IMR-90 (cell line): Measurements from ENCODE around the gene PLIN5. TPM values are rescaled to one million over a fixed set of nuclear protein-coding genes. Genes with fewer than 3 reads are reported as not detected.
A peak's percentile ranks its signal among the peaks of the same experiment; 100 is the strongest.

ENCODE experiments used
- ATAC-seq: fragments of 200-7000 bp; cut with Tn5 transposase; 2 replicates; pipeline ENCODE4 v1.9.1; 2020; ENCODE audit warnings: low read depth, mild to moderate bottlenecking, moderate library complexity
- BruUV-seq: library from RNA; stranded (reverse); fragments of 400-500 nt; replicated peaks from 2 replicates; lab custom pipeline; 2021; lab: Mats Ljungman, UMichigan
- CTCF ChIA-PET: fragments of 300-600 bp; formaldehyde crosslinking; extraction: SDS; loops from one replicate; lab custom pipeline; 2021; ENCODE audit warnings: antibody characterized with exemption; lab: Yijun Ruan, JAX
- POLR2A ChIA-PET: fragments of 300-600 bp; sonication (Branson Sonifier 250); formaldehyde crosslinking; loops from one replicate; lab custom pipeline; 2022; ENCODE audit warnings: antibody characterized with exemption; ENCODE audit not compliant: unreplicated experiment; lab: Charles Lee
- DNase-seq: peaks from one replicate; pipeline ENCODE4 v3.0.0; 2013
- H2AFZ ChIP-seq: replicated peaks from 2 replicates; pipeline ENCODE3; 2013; ENCODE audit warnings: low read length, mild to moderate bottlenecking; ENCODE audit not compliant: poor library complexity
- H2AK5ac ChIP-seq: 2 replicates; pipeline ENCODE4 v1.6.1; 2013; ENCODE audit warnings: low read depth, low read length, inconsistent platforms
- H2AK9ac ChIP-seq: replicated peaks from 2 replicates; pipeline ENCODE3; 2013; ENCODE audit warnings: mild to moderate bottlenecking, low read depth, low read length, moderate library complexity; ENCODE audit not compliant: poor library complexity
- H2BK120ac ChIP-seq: 2 replicates; pipeline ENCODE4 v1.6.1; 2013; ENCODE audit warnings: low read depth, low read length, inconsistent platforms
- H2BK15ac ChIP-seq: 3 replicates; pipeline ENCODE4 v1.6.1; 2013; ENCODE audit warnings: low read depth, low read length, inconsistent platforms
- H2BK20ac ChIP-seq: 2 replicates; pipeline ENCODE4 v1.6.1; 2013; ENCODE audit warnings: low read depth, mild to moderate bottlenecking, inconsistent platforms, low read length, moderate library complexity
- H2BK5ac ChIP-seq: 2 replicates; pipeline ENCODE4 v1.6.1; 2013; ENCODE audit warnings: mild to moderate bottlenecking, low read depth, low read length, inconsistent platforms; ENCODE audit not compliant: poor library complexity, severe bottlenecking
- H3K14ac ChIP-seq: replicated peaks from 2 replicates; pipeline ENCODE4 v1.6.1; 2013; ENCODE audit warnings: low read depth, low read length, inconsistent platforms
- H3K18ac ChIP-seq: 2 replicates; pipeline ENCODE4 v1.6.1; 2013; ENCODE audit warnings: low read depth, low read length, control low read depth
- H3K23ac ChIP-seq: 2 replicates; pipeline ENCODE4 v1.6.1; 2013; ENCODE audit warnings: low read depth, low read length, inconsistent platforms
- H3K27ac ChIP-seq: 2 replicates; pipeline ENCODE4 v1.5.1; 2013; ENCODE audit warnings: mild to moderate bottlenecking, control low read depth, low read length; ENCODE audit not compliant: insufficient read depth
- H3K27me3 ChIP-seq: 2 replicates; pipeline ENCODE4 v1.6.1; 2013; ENCODE audit warnings: low read length; ENCODE audit not compliant: control insufficient read depth, insufficient read depth
- H3K36me3 ChIP-seq: 2 replicates; pipeline ENCODE4 v1.6.1; 2013; ENCODE audit warnings: low read length, mixed read lengths; ENCODE audit not compliant: control insufficient read depth, insufficient read depth
- H3K4ac ChIP-seq: 2 replicates; pipeline ENCODE4 v1.6.1; 2013; ENCODE audit warnings: low read depth, low read length, inconsistent platforms
- H3K4me1 ChIP-seq: 2 replicates; pipeline ENCODE4 v1.6.1; 2013; ENCODE audit warnings: low read length, mixed read lengths; ENCODE audit not compliant: control insufficient read depth, insufficient read depth
- H3K4me2 ChIP-seq: 2 replicates; pipeline ENCODE4 v1.6.1; 2013; ENCODE audit warnings: low read depth, mild to moderate bottlenecking, control low read depth, low read length, moderate library complexity
- H3K4me3 ChIP-seq: 2 replicates; pipeline ENCODE4 v1.5.1; 2013; ENCODE audit warnings: low read depth, mild to moderate bottlenecking, control low read depth, low read length, moderate library complexity; ENCODE audit not compliant: insufficient read depth
- H3K56ac ChIP-seq: 2 replicates; pipeline ENCODE4 v1.6.1; 2013; ENCODE audit warnings: low read length, inconsistent platforms; ENCODE audit not compliant: insufficient read depth; ENCODE audit errors: extremely low read depth
- H3K79me1 ChIP-seq, 2 experiments: 2 replicates each; pipeline ENCODE4 v1.6.1; 2013; ENCODE audit warnings: low read length in 2 of 2, inconsistent platforms in 1 of 2, low read depth in 1 of 2
- H3K9ac ChIP-seq: 2 replicates; pipeline ENCODE4 v1.6.1; 2013; ENCODE audit warnings: low read depth, low read length, control low read depth
- H3K9me1 ChIP-seq: 2 replicates; pipeline ENCODE4 v1.6.1; 2013; ENCODE audit warnings: low read length, inconsistent platforms; ENCODE audit not compliant: insufficient read depth
- H3K9me3 ChIP-seq: 2 replicates; pipeline ENCODE4 v1.6.1; 2013; ENCODE audit warnings: low read length; ENCODE audit not compliant: control insufficient read depth, insufficient read depth
- H4K20me1 ChIP-seq: 2 replicates; pipeline ENCODE4 v1.6.1; 2013; ENCODE audit warnings: low read length, inconsistent platforms; ENCODE audit not compliant: insufficient read depth
- H4K5ac ChIP-seq: 2 replicates; pipeline ENCODE4 v1.6.1; 2013; ENCODE audit warnings: mild to moderate bottlenecking, low read depth, low read length, control low read depth
- H4K8ac ChIP-seq, 2 experiments: 2 replicates each; pipeline ENCODE4 v1.6.1; 2013; ENCODE audit warnings: low read depth in 2 of 2, low read length in 2 of 2, control low read depth in 1 of 2, inconsistent platforms in 1 of 2
- H4K91ac ChIP-seq: 2 replicates; pipeline ENCODE4 v1.6.1; 2013; ENCODE audit warnings: low read depth, low read length, inconsistent platforms; ENCODE audit not compliant: insufficient read depth
- BHLHE40 ChIP-seq: fragments of 150-350 bp; IDR thresholded peaks from 2 replicates; pipeline ENCODE4 v1.6.1; 2016; ENCODE audit warnings: mild to moderate bottlenecking, low read depth, low read length
- CEBPB ChIP-seq: IDR thresholded peaks from 2 replicates; pipeline ENCODE4 v1.6.1; 2012; ENCODE audit warnings: low read depth, low read length, improper control_type of control experiment
- CHD1 ChIP-seq: IDR thresholded peaks from 2 replicates; pipeline ENCODE4 v1.6.1; 2012; ENCODE audit warnings: low read depth, low read length, improper control_type of control experiment
- CTCF ChIP-seq: conservative IDR thresholded peaks from 2 replicates; pipeline ENCODE4 v1.5.1; 2012; ENCODE audit warnings: mild to moderate bottlenecking, low read depth, low read length, improper control_type of control experiment
- ELK1 ChIP-seq: fragments of 150-350 bp; IDR thresholded peaks from 2 replicates; pipeline ENCODE4 v1.6.1; 2016; ENCODE audit warnings: low read depth, mild to moderate bottlenecking, low read length, moderate library complexity, borderline replicate concordance
- FOS ChIP-seq: fragments of 150-350 bp; IDR thresholded peaks from 2 replicates; pipeline ENCODE4 v1.6.1; 2016; ENCODE audit warnings: low read depth, low read length
- MAFK ChIP-seq: IDR thresholded peaks from 2 replicates; pipeline ENCODE4 v1.6.1; 2012; ENCODE audit warnings: low read depth, low read length, improper control_type of control experiment
- MAZ ChIP-seq: IDR thresholded peaks from 2 replicates; pipeline ENCODE4 v1.6.1; 2012; ENCODE audit warnings: low read depth, mild to moderate bottlenecking, low read length, improper control_type of control experiment, moderate library complexity, borderline replicate concordance
- MXI1 ChIP-seq: IDR thresholded peaks from 2 replicates; pipeline ENCODE4 v1.6.1; 2012; ENCODE audit warnings: low read depth, mild to moderate bottlenecking, low read length, moderate library complexity, borderline replicate concordance
- RAD21 ChIP-seq: IDR thresholded peaks from 2 replicates; pipeline ENCODE4 v1.6.1; 2012; ENCODE audit warnings: low read length, improper control_type of control experiment
- RCOR1 ChIP-seq: IDR thresholded peaks from 2 replicates; pipeline ENCODE4 v1.6.1; 2012; ENCODE audit warnings: mild to moderate bottlenecking, low read length, improper control_type of control experiment; ENCODE audit not compliant: insufficient replicate concordance
- RFX5 ChIP-seq: IDR thresholded peaks from 2 replicates; pipeline ENCODE4 v1.8.0; 2012; ENCODE audit warnings: low read depth, mild to moderate bottlenecking, low read length, moderate library complexity
- SMC3 ChIP-seq: fragments of 150-350 bp; IDR thresholded peaks from 2 replicates; pipeline ENCODE4 v1.6.1; 2016; ENCODE audit warnings: low read depth, mild to moderate bottlenecking, antibody characterized with exemption, low read length, moderate library complexity
- USF2 ChIP-seq: fragments of 150-350 bp; IDR thresholded peaks from 2 replicates; pipeline ENCODE4 v1.6.1; 2017; ENCODE audit warnings: mild to moderate bottlenecking, antibody characterized with exemption, low read length, low read depth
- WGBS, 2 experiments: methylation state at CpG; one replicate each; pipeline versions ENCODE4 v1.1.5 to v1.1.7; 2013; ENCODE audit warnings: missing lambda C conversion rate in 2 of 2; ENCODE audit not compliant: insufficient read length in 1 of 2; ENCODE audit errors: extremely low coverage in 2 of 2; 5-methylcytosine and 5-hydroxymethylcytosine counted together
- dilution Hi-C: fragments of 300-500 bp; cut with HindIII; formaldehyde crosslinking; loops from one replicate; pipeline ENCODE4 v1.14.3; 2018; ENCODE audit warnings: low sequenced_read_pairs; ENCODE audit not compliant: unreplicated experiment
- in situ Hi-C: fragments of 300-500 bp; cut with MboI; formaldehyde crosslinking; loops from 3 replicates; pipeline ENCODE4 v1.14.3; 2019; ENCODE audit warnings: low sequenced_read_pairs, inconsistent platforms, mixed read lengths
- intact Hi-C: fragments of 100-400 bp; cut with micrococcal nuclease; formaldehyde crosslinking; loops from 2 replicates; pipeline ENCODE4 v1.10.0; 2022
- polyA plus RNA-seq, 3 experiments: library from polyadenylated mRNA; depleted of rRNA; stranded (reverse); fragments of >200 nt; gene quantifications; 2 replicates each; pipeline ENCODE4 v1.2.3, GENCODE V29; 2012; ENCODE audit warnings: low replicate concordance in 1 of 3
- total RNA-seq: library from RNA; depleted of rRNA; stranded (reverse); fragments of >200 nt; gene quantifications from 2 replicates; pipeline ENCODE4 v1.2.3, GENCODE V29; 2012

PLIN5 gene
- total and polyA plus RNA-seq, 2 of the 4 experiments (the other 2 are of a cell fraction): not detected

GRCh38 chr19:4581666-4582553 is 46.9 kb upstream of the PLIN5 start:
- H2BK20ac ChIP-seq: no peak overlapping the region
- no peaks in the 10 kb centered on the region; the same call in 1 of the 2 replicates for H4K20me1 ChIP-seq
- peaks cover 59% of the 10 kb centered on the region for H3K27me3 ChIP-seq
- intact Hi-C loops (no loop called here), in situ Hi-C loops (no loop called here), dilution Hi-C loops (no loop called here)
- H3K14ac ChIP-seq: no peak overlapping the region
- no peaks in the 10 kb centered on the region for H3K79me1 ChIP-seq
- no peak overlapping the region for H2BK120ac ChIP-seq
- H3K23ac ChIP-seq: no peak overlapping the region
- no peak overlapping the region for H3K27ac ChIP-seq
- WGBS, 2 experiments: 46% methylated on average over 11 of the region's 57 CpGs; no CpG with 5 or more reads in 1 of the 2 experiments
- H3K4me3 ChIP-seq: peak overlapping the region; percentile 13; the same call in 1 of the 2 replicates
- ChIA-PET POLR2A (no interaction called here), CTCF (no interaction called here)
- peak overlapping the region; percentile 61 for H2AK9ac ChIP-seq
- H2AK5ac ChIP-seq: no peak overlapping the region; the same call in 1 of the 2 replicates
- H3K56ac ChIP-seq: no peak overlapping the region
- no peak for DNase-seq
- no peak overlapping the region for H3K18ac ChIP-seq
- ATAC-seq: peak; percentile 74
- BruUV-seq: no TSS peak
- H2BK5ac ChIP-seq: no peak overlapping the region
- no peak overlapping the region for H3K4me2 ChIP-seq
- no peak overlapping the region for H4K5ac ChIP-seq
- no peaks in the 10 kb centered on the region for H3K9me3 ChIP-seq
- H3K9me1 ChIP-seq: no peaks in the 10 kb centered on the region
- peak overlapping the region; percentile 43 for H2AFZ ChIP-seq
- no peak overlapping the region for H4K91ac ChIP-seq
- no peak overlapping the region for H4K8ac ChIP-seq
- no peak overlapping the region for H3K9ac ChIP-seq
- H3K4me1 ChIP-seq: peaks cover 3% of the 10 kb centered on the region; the same call in 1 of the 2 replicates
- H2BK15ac ChIP-seq: no peak overlapping the region
- no peaks in the 10 kb centered on the region for H3K36me3 ChIP-seq
- no peak overlapping the region for H3K4ac ChIP-seq
- no peak for TF ChIP-seq MXI1
- TF ChIP-seq RAD21: no peak
- TF ChIP-seq RFX5: no peak
- TF ChIP-seq USF2: no peak
- TF ChIP-seq ELK1: no peak
- no peak for TF ChIP-seq MAFK
- no peak for TF ChIP-seq CHD1
- TF ChIP-seq FOS: no peak
- TF ChIP-seq MAZ: no peak
- no peak for TF ChIP-seq BHLHE40
- no peak for TF ChIP-seq SMC3
- TF ChIP-seq CTCF: no peak
- TF ChIP-seq CEBPB: no peak
- TF ChIP-seq RCOR1: no peak
